Skin epidermis (tissue), 12 donors: ENCODE measurements around the gene SLIT3.
A peak's percentile ranks its signal among the peaks of the same experiment; 100 is the strongest.

Experiments
- H3K27ac ChIP-seq, 21 experiments: fragments of 200-600 bp; sonication (generic) in 11 of 21; one replicate each; pipeline ENCODE4 v1.5.0; 2020; ENCODE audit warnings: mild to moderate bottlenecking in 3 of 21, inconsistent platforms in 2 of 21, moderate library complexity in 2 of 21
- H3K4me3 ChIP-seq, 7 experiments: fragments of 200-600 bp; sonication (generic) in 2 of 7; one replicate each; pipeline ENCODE4 v1.5.0; 2020; ENCODE audit warnings: inconsistent platforms in 2 of 7, mild to moderate bottlenecking in 2 of 7, moderate library complexity in 1 of 7

The SLIT3 gene

DNA sequence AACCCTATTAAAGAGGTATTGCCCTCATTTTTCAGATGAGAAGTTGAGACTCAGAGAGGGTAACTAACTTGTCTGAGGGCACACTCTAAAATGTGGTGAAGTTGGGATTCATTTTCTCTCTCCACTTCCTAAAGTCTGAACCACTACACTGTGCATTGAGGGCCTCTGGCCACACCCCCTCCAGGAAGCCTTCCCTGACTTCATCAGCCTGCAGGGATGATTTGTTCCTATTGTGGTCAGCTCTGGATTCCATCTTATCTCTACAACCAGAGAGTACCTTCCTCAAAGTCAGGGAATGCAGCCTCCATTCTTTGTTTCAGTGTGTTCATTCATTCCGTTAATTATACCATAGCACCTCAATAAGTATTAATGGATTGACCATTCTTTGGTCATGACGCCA, 365.8 kb downstream of the SLIT3 start:
- H3K27ac ChIP-seq = no peak overlapping the region

DNA sequence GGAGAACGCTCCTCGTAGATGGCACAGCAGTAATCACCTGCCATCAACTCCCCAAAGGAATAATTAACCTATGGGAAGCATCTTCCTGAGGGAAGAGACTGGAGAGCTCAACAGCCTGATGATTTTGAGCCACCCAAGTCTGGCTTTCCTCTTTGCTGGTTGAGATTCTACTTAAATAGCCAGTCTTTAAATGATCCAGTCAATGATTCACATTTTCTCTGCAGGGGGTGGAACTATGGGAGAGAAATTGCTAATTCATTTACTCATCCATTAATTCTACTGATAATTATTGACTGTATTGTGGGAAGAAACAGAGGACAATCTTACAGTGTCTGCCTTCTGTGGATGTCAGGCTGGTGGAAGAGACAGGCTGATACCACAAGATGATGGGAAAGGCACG, 366.8 kb downstream of the SLIT3 start:
- no peak overlapping the region for H3K4me3 ChIP-seq
- H3K27ac ChIP-seq = no peak overlapping the region

More for the DNA sequence above, 365.8 kb downstream of the SLIT3 start:
- H3K4me3 ChIP-seq = no peak overlapping the region

DNA sequence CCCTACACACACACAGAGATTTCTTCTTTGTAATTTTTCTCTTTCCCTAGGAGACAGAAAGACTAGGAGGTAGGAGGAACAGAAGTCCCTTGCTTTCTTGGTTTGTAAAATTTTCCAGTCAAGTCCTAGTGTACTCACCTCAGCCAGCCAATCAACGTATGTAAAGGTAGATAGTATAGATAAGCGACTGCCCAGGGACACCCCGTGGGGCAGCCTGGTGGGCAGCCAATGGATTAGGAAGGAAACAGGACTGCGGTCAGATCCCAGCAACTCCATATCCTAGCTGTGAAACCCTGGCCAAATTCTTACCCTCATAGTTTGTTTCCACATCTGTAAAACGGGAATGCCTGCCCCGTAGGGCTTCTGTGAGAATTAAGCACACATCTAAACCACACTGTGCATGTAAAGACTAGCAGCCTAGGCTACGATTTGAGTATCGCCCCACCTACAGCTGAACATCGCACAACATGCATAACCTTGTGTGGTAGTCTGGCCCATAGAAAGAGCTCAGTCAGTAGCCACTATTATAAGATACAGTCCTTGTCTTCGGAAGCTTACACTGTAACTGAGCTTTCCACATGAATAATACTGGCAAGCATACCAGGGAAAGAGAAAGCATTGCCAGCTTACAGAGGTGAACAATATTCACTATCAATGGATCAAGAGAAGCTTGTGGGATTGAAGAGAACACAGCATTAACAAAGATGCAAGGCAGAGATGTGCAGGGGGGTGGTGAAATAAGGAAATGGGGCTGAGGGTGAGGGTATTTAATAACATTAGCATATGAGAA, 368.3 kb downstream of the SLIT3 start:
- H3K27ac ChIP-seq = peak overlapping the region in 1 of 21 experiments; percentile 63
- no peak overlapping the region for H3K4me3 ChIP-seq

DNA sequence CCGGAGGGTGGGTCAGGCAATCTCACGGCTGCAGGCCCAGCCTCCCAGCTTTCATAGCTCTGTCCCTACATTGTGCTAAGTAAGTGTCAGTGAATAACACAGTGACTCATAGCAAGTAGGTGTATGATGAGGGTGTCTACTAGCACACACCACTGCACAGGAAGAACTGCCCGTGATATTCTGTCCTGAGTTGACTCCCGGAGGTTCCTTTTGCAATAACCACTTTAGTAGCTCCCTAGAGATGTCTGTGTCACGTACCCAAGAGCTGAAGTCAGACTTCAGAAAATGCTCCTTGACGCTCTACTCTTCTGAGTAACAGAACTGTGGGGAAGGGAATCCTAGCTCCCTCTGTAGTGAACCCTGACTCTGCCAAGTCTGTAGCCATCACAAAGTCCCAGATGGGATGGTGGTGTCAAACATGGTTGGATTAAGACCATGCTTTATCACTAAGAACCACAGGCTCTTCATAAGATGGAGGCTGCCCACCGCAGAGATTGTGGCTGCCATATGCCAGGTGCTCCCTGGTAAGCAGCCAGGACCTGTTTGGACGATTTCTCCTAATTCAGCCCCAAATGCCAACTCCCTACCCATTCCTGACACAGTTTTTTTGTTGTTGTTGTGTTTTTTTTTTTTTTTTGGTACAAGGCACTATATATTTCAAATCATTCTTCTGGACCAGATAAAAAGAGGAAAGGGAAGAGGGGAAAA, 369.1 kb downstream of the SLIT3 start:
- H3K4me3 ChIP-seq = no peak overlapping the region

DNA sequence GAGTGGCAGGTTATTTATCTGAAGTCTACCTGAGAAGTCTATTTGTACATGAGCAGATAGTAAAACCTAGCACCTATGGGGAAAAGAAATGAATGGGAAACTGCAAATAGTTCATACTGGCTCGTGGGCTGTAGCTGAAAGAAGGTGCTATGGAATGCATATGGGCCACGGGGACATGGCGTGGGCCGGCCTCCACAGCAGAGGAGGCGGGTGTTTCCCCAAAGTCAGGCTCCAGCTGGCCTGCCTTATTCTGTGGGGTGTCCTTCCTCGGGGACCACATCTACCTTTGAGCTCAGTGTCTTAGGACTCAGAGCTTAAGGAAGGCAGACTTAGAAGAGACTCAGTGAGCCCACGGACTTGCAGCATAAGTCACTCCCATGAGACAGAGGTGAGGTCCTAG, 371.3 kb downstream of the SLIT3 start:
- no peak overlapping the region for H3K27ac ChIP-seq

More for the DNA sequence above, 369.1 kb downstream of the SLIT3 start:
- H3K27ac ChIP-seq = peak overlapping the region in 2 of 21 experiments; percentile 55 to 63

DNA sequence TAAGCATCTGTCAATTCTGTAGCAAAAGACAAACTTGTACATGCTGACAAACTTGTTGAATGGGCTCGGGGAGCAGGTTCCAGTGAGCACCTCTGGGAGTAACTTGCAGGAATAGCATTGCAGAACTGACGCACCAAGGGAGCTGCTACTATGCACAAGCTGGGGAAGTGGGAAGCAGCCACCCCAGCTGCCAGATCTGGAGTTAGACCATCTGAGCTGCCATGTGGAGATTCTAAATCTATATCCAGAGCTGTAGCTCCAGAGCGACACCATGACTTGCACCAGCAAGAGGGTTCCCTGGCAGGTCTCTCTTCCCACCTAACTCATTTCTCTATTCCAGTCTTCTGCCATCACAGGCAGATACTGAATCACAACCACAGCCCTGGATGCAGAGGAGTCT, 375.8 kb downstream of the SLIT3 start:
- Histone ChIP-seq H3K4me3 (no peak overlapping the region), H3K27ac (no peak overlapping the region)

More for the DNA sequence above, 371.3 kb downstream of the SLIT3 start:
- no peak overlapping the region for H3K4me3 ChIP-seq

DNA sequence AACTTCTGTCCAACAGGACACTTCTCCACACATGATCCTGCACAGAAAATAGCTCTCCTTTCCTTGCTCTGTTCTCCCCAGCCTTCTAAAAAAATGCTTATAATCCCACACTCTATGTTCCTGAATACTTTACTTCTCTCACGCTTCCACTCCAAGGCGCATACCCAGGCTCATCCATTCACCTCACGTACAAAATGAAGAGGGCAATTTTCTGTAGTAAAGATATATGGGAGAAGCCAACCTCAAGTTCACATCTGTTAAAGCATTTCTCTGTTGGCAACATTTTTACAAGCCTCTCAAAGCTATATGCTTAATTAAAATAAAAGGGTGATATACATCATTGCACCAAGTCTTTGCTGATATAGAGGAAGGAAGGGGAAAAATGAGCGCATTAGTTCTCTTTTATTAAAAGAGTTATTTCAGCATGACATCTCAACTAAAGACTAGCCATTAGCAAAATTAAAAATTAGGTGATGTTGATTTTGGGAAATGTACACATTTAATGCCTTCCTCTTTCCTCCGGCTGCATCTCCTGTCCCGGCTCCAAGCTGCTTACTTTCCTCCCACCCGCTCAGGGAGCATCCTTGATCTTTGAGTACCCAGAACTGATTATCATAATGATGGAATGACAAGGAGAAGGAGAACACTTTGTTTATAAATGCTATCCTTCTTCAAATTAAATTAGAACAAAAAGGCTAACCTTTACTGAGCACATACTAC, 379.6 kb downstream of the SLIT3 start:
- no peak overlapping the region for H3K27ac ChIP-seq
- H3K4me3 ChIP-seq = no peak overlapping the region

DNA sequence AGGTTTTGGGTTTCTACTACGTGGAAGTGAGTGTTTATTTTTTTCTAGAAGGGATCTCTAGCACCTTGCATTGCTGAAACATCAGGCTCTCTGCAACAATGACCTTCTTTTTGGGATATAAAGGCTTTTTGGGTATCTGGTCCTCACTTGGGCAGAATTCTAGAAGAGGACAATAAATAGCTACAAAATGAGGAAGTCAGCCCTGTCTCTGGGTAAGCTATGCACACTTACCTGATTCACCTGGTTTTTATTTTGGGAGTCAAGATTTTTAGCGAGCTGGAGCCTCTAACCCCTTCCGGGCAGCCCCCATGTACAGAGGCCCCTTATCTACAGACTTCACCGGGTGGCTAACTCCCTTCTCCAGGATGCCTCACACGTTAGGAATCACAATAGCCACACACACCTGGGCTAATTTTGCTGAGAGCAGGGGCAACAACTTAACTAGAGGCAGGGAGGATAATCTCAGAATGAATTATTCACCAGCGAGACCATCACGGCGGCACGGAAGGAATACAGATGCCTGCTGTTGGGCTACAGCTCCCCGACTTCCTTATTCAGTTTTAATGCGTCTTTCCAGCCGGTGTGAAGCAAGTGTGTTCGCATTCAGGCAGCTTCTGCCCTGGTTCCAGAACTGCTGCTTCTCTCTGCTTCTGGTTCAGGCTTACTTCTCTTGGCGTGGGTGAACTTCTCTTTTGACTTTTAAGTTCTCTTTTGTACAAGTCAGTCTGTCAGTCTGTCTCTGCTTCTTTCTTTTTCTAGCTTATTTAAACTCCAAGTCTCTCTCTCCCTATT, 380.7 kb downstream of the SLIT3 start:
- Histone ChIP-seq H3K4me3 (no peak overlapping the region), H3K27ac (peak overlapping the region in 1 of 21 experiments; percentile 29)

DNA sequence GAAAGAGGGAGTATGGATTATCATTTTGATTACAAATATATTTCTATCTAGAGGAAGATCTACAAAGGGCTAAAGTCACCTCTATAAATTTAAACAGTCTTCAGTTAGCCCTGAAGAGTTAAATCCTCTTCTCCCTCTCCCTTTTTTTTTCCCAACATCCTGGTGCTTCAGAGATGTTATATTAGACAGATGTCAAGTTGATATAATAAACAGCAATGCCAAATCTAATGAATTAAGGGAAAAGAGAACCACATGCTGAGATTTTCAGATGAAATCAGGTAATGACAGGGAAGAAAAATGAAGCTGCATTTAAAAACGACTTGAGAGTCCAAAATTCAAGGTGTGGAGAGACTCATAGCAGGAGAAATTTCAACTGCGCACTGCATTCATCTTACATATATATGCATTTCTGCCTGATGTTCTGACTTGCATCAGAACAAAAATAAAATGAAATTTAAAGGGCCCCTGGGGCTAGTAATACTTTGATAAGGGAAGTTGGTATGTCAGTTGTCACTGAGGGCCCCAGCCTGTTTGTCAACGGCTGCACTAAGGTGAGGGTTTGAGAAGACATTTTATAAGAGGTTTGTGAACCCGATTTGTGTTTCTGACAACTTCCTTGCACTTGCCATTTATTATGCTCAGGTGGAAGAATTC, 382.9 kb downstream of the SLIT3 start:
- no peak overlapping the region for H3K27ac ChIP-seq
- no peak overlapping the region for H3K4me3 ChIP-seq

DNA sequence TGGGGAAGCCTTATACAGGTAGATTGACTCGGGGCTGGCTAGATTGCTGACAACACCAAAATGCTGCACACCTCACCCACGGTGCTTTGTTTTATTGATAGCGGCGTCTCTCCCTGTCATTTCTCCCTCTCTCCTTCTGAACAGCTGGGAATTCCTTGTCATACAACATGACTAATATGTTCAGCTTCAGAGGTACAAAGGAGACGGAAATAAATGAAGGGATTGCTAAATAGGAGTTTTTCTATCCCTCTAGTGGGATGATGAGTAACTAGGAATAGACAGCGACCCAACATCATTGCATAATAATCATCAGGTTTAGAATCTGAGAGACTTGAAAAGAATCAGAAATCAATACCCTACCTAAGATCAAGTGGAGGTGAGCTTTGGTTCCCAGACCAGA, 384.1 kb downstream of the SLIT3 start:
- peak overlapping the region in 4 of 21 experiments; percentile 38 to 73 (median 50) for H3K27ac ChIP-seq

DNA sequence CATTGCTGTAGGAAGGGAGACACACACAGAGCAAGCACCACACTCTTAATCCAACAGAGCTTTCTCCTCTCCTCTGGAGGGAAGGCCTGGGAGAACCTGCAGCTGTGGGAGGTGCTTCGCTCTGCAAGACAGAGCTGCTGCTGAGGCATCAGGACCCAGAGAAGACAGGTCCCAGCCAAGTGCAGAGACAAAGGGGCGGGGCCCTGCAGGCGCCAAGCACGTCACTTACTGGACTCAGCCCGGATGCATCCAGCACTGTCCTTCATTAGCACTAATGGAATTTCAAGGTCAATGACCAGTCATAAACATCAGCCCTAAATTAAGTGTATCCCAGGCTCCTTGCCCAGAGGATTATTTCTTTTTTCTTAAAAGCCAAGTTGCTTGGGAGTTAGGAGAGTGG, 384.7 kb downstream of the SLIT3 start:
- no peak overlapping the region for H3K4me3 ChIP-seq
- peak overlapping the region in 1 of 21 experiments; percentile 73 for H3K27ac ChIP-seq

More for the DNA sequence above, 384.1 kb downstream of the SLIT3 start:
- H3K4me3 ChIP-seq = no peak overlapping the region

DNA sequence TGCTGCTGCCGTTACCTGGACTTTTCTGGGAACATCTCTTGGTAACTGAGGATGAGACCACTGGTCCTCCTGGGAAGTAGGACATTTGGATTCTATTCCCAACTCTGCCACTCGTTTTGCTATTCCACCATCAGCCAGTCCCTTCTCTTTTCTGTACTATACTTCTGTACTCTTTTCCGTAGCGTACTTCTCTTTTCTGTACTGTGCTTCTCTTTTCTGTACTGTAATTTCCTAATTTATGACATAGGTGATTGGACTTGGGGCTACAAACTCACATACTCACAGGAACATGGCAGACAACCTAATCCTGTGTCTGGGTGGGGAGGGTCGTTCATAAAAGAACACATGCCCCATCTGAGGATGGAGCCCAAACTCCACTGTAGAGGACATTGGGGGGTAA, 386.4 kb downstream of the SLIT3 start:
- Histone ChIP-seq H3K27ac (no peak overlapping the region), H3K4me3 (no peak overlapping the region)

DNA sequence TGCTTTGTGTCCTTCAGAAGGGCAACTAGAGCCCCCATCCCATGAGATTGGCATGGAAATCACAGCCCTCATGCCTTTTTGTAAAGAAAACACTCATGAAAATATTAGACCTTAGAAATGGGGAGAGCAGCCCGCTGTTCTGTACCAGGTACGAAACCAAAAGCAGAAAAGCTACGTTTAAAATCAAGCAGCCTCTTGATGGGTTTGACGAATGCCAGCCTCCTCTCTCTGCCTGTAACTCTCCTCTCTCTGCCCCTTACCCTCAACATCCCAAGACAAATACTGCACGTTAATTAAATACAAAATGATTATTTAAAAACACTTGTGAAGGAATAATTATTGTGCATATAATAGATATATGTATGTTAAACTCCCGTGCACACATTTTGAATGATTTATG, 390.1 kb downstream of the SLIT3 start:
- Histone ChIP-seq H3K27ac (no peak overlapping the region), H3K4me3 (no peak overlapping the region)

DNA sequence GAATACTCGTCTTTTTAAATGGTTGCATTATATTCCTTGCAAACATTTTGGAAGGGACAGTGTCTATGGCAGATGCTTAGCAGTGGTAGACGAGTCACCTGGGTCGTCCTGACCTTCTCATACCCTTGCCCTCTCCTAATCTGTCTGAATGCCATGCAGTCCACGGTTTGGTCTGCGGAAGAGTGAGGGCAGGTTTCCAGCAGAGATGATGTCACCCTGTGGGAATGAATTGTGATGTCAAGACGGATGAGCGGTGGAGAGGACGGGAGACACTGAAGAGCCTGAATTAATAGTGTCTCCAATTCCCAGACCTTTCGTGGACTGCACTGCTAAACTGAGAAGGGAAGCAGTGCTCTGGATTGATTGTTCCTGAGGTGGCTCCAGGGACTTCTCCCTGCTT, 392.7 kb downstream of the SLIT3 start:
- no peak overlapping the region for H3K27ac ChIP-seq
- H3K4me3 ChIP-seq = no peak overlapping the region

DNA sequence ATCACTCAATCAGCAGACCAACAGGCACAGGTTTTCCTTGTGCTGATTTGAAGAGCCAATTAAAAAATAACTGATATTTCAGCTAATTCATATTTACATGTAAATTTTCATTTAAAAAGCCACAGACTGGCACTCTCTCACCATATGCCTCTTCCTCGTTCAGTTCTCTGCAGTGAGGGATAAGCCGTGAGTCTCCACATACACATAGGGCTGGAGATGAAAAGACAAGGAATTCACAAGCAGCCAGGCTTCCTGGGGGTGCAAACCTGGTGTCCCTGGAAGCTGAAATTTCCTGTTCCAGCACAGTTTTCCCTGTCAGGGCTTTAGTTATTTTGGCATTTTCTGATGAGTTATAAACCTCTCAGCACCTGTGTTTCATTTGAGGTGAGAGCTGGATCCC, 397.9 kb downstream of the SLIT3 start:
- H3K27ac ChIP-seq = no peak overlapping the region
- H3K4me3 ChIP-seq = no peak overlapping the region

DNA sequence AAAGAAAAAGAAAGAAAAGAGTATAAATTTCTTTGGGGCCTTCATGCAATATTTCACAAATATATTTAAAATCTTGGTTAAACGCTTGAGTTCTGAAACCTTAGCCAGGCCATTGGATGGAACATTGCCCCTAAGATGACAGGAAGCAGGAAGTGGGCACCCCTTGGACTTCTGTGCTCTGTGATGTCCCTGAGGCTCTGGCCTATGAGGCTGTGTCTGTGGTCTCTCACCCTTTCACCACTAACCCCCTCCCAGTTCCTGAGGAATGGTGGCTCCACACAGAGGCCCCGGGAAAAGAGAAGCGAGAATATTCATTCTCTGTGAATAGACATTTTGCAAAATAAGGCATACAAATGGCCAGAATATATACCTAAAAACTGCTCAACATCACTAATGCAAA, 401.3 kb downstream of the SLIT3 start:
- no peak overlapping the region for H3K4me3 ChIP-seq

DNA sequence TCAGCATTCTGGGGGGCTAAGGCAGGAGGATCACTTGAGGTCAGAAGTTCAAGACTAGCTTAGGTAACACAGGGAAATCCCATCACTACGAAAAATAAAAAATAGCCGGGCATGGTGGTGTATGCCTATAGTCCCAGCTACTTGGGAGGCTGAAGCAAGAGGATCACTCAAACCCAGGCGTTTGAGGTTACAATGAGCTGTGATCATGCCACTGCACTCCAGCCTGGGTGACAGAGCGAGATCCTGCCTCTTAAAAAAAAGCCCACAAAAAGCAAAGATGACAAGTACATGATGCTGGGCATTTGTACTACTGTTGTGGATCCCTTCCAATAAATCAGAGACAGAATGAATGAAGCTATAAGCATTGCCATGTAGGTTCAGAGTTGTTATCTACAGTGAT, 401.7 kb downstream of the SLIT3 start:
- Histone ChIP-seq H3K27ac (no peak overlapping the region), H3K4me3 (no peak overlapping the region)

More for the DNA sequence above, 401.3 kb downstream of the SLIT3 start:
- no peak overlapping the region for H3K27ac ChIP-seq

DNA sequence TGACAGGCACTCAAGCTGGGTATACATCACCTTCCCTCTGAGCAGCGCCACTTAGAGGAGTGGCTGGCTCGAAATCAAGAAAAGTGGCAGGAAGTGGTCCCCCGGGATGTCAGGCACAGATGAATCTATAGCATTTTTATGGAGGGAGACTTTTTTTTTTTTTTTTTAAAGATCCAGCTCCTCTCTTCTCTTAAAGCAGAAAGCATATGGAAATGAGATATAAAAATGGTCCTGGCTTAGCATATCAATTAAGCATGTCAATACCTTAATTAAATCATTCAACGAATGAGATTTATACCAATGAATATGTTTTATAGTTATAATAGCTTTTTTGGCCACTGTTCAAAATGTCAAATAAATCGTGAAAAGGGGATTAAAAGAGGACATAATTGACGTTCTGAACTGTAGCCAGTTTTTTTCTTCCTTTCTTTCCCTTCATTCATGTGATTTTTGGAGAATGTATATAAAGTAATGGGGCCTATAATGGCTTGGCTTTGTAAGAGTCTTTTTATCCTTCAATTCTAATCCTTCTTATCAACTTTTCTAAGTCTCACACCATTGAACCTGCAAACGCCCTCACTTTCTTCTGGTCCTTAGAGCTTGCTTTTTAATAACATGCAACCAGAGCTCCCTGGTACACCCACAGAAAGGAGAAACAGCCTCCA, 402.6 kb downstream of the SLIT3 start:
- Histone ChIP-seq H3K4me3 (no peak overlapping the region), H3K27ac (no peak overlapping the region)
